HG03095 (cell line): ENCODE measurements around the gene HOXC10.

ENCODE experiments used
- ATAC-seq: cut with Tn5 transposase; IDR thresholded peaks from one replicate; pipeline ENCODE4 v1.9.1; 2021; ENCODE audit warnings: moderate library complexity; ENCODE audit not compliant: unreplicated experiment

HOXC10 gene

DNA sequence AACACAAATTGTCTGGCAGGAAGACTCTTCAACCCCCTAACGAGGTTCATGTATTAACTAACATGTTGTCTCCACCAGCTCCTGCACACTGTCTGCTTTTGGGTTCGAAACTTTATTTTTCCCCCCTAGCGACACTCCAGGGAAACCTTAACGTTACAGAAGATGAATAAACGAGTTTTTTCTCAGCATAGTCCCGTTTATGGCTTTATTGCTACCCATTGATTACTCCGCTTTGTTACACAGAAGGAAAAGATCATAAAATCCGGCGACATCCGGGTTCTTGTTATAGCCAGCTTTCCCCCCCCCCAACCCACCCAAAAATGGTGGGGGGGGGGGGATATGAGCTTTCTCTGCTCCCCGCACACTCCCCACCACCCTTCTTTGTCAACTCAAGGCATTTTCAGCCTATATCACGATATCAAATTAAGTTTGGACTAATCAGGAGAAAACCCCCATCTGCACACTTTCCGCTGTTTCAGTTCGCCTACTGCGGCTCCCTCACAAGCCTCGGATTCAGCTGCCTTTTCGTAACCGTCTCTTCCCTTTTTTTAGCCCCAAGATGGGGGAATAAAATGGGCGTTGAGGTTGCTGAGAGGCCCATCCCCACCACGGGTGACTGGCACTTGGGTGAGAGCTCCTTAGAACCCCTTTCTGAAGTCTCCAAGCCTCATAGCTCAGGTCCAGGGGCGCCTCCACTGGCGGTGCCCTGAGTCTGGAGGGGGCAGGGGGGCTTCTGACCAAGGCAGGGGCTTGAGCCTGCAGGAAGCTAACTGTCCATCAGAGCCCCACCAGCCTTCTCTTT lies 41.9 kb downstream of the HOXC10 start:
- no peak for ATAC-seq

DNA sequence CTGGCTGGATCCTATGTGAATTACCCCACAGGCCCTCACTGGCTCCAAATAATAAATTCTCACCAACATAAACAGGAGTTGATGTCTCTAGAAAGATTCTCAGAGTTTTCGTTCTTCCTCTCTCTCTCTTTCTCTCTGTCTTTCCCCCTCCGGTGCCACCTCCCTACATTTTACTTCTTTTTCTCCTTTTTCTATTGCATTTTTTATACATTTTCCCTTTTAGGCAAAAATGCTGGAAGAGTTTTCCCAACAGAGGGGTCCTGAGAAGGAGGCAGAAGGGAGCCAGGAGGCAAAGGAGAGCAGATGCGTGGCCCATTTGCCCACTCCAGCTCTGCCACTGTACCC lies 42.5 kb downstream of the HOXC10 start:
- ATAC-seq = no peak

DNA sequence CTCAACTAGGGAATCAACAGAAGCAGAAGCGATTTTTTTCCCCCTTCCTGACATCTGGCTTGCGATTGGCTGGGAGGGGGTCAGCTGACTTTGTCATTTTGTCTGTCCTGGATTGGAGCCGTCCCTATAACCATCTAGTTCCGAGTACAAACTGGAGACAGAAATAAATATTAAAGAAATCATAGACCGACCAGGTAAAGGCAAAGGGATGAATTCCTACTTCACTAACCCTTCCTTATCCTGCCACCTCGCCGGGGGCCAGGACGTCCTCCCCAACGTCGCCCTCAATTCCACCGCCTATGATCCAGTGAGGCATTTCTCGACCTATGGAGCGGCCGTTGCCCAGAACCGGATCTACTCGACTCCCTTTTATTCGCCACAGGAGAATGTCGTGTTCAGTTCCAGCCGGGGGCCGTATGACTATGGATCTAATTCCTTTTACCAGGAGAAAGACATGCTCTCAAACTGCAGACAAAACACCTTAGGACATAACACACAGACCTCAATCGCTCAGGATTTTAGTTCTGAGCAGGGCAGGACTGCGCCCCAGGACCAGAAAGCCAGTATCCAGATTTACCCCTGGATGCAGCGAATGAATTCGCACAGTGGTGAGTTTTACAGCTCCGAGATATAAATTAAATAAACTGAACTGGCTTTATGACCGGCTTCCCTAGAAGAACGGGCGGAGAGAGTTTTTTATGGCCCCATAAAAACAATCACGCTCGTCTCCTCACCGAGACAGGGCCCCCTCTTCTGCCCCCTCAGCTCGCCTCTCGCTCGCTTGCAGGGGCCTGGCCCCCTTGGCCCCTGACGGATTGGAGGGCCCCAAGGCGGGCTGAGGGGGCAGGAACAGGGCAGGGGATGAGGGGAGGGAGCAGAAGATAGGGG lies 43.6 kb downstream of the HOXC10 start, which contains the start of gene HOXC6:
Gene HOXC6 (plus strand): TSS at position 127 of the 888 bp plus-strand sequence. CDS start 82 bp downstream, at position 209.
- no peak for ATAC-seq

DNA sequence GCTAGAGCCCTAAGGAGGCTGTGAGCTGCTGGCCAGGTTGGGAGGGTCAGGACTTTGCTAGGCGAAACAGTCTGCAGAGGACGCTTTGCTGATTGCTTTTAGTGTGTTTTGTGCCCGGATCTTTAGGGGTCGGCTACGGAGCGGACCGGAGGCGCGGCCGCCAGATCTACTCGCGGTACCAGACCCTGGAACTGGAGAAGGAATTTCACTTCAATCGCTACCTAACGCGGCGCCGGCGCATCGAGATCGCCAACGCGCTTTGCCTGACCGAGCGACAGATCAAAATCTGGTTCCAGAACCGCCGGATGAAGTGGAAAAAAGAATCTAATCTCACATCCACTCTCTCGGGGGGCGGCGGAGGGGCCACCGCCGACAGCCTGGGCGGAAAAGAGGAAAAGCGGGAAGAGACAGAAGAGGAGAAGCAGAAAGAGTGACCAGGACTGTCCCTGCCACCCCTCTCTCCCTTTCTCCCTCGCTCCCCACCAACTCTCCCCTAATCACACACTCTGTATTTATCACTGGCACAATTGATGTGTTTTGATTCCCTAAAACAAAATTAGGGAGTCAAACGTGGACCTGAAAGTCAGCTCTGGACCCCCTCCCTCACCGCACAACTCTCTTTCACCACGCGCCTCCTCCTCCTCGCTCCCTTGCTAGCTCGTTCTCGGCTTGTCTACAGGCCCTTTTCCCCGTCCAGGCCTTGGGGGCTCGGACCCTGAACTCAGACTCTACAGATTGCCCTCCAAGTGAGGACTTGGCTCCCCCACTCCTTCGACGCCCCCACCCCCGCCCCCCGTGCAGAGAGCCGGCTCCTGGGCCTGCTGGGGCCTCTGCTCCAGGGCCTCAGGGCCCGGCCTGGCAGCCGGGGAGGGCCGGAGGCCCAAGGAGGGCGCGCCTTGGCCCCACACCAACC lies 44.8 kb downstream of the HOXC10 start:
- ATAC-seq = no peak

DNA sequence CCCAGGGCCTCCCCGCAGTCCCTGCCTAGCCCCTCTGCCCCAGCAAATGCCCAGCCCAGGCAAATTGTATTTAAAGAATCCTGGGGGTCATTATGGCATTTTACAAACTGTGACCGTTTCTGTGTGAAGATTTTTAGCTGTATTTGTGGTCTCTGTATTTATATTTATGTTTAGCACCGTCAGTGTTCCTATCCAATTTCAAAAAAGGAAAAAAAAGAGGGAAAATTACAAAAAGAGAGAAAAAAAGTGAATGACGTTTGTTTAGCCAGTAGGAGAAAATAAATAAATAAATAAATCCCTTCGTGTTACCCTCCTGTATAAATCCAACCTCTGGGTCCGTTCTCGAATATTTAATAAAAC lies 45.5 kb downstream of the HOXC10 start:
- ATAC-seq = no peak

- ATAC-seq = no peak
Observed at GRCh38 chr12:54030889-54031471, 46.0 kb downstream of the HOXC10 start.

GRCh38 chr12:54031480-54031879 lies 46.5 kb downstream of the HOXC10 start:
- ATAC-seq = no peak

- no peak for ATAC-seq
Observed at GRCh38 chr12:54032086-54032619, 47.2 kb downstream of the HOXC10 start.

GRCh38 chr12:54032627-54033100 lies 47.7 kb downstream of the HOXC10 start, which contains the start of gene HOXC5:
Gene HOXC5, plus strand, starts transcription at chr12:54033050. Its CDS starts 73 bp downstream, at chr12:54033123.
- ATAC-seq = no peak

DNA sequence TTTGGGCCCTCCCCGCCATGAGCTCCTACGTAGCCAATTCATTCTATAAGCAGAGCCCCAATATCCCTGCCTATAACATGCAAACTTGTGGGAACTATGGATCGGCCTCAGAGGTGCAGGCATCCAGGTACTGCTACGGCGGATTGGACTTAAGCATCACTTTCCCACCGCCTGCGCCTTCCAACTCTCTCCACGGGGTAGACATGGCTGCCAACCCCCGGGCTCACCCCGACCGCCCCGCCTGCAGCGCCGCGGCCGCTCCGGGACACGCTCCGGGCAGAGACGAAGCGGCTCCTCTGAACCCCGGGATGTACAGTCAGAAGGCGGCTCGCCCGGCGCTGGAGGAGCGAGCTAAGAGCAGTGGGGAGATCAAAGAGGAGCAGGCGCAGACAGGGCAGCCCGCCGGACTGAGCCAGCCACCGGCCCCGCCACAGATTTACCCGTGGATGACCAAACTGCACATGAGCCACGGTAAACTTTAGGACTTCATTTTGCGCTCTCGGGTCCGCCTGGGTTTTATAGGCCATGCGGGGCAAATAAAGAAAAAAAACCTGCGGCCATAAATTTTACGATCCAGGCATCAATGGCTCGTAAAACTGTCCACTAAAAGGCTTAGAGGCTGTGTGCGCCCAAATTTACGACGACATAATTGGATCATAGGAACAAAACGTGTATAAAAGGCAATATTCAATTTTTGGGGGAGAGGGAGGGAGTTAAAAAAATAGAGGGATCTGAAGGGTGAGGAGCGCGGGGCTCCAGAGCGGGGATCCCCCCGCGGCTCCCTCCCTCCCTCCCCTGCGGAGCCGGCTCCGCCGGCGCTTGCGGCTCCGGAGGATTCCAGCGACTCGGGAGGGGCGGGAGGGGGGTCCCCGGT lies 48.4 kb downstream of the HOXC10 start:
- ATAC-seq = no peak

DNA sequence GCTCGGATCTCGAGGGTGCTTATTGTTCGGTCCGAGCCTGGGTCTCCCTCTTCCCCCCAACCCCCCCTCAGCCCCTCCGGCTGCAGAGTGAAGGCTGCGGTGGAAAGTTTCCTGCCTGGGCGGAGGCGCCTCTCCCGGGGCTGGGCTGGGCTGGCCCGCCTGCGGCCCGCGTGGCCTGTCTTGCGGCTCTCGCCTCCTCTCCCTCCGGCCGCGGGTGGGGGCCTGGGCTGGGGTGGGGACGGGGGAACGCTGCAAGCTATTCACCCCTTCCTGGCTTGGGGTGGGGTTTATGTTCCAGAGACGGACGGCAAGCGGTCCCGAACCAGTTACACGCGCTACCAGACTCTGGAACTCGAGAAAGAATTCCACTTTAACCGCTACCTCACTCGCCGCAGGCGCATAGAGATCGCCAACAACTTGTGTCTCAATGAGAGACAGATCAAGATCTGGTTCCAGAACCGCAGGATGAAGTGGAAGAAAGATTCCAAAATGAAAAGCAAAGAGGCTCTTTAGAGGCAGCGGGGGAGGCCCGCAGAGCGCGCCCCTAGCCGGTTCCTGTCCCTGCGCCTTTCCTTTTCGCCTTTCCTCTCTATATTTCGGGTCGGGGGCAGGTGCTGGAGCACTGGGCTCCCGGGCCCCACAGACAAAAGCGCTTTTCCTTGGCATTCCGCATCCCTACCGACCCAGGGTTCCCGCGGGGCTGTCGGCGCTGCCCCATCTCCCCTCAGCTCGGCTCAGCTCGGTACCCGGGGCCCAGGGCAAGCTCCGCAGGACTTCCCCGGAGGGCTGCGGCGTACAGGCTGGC lies 49.2 kb downstream of the HOXC10 start:
- no peak for ATAC-seq

DNA sequence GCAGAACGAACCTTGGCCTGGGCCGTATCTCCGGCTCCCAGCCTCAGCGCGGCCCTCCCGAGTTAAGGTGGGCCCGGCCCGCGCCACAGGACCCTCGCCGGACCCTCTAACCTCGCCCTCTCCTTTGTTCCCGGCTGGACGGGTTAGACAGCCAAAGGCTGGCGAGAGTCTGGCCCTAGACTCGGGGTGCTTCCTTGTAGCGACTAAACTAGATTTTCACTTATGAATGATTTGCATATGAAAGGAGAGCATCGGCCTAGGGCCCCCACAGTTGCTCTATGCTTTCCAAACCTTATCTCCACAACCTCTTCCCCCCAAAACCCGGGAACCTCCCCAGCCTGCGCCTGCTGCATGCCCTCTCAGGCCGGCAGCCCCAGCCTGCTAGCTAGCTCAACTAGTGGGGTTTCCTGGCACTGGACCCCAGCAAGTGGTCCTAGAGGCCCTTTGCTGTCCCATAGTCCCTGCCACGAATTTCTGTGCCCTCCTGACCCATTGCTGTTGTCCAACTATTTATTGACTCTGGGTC lies 49.9 kb downstream of the HOXC10 start:
- no peak for ATAC-seq

DNA sequence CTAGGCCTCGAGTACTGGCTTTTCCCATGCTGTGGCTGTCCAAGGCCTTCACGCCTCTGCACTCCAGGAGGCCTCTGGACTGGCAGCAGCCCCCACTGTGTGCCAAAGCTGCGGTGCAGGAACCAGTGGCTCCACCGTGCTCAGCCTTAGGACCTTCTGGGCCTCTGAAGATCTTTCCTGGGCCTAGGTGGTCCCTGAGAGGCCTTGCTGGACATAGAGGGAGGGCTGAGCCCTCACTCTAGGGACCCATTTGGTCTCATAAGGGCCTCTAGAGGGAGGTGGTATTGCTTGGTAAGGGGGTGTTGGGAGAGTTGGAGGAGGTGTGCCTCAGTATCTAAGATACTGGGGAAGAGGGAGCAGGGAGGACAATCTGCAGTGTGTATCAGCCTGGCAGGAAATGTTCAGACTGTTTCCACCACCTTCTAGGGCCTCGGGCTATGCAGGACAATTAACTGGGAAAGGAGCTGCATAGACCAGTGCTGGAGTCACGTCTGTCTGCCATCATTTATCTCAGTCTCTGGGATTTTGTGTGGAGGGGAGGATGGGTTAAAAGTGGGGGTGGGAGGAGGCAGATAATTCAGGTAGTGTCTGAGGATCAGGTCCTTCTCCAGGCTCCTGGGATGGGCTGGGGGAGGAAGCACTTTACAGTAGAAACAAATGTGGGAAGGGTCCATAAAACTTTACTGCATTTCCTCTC lies 50.8 kb downstream of the HOXC10 start:
- no peak for ATAC-seq

DNA sequence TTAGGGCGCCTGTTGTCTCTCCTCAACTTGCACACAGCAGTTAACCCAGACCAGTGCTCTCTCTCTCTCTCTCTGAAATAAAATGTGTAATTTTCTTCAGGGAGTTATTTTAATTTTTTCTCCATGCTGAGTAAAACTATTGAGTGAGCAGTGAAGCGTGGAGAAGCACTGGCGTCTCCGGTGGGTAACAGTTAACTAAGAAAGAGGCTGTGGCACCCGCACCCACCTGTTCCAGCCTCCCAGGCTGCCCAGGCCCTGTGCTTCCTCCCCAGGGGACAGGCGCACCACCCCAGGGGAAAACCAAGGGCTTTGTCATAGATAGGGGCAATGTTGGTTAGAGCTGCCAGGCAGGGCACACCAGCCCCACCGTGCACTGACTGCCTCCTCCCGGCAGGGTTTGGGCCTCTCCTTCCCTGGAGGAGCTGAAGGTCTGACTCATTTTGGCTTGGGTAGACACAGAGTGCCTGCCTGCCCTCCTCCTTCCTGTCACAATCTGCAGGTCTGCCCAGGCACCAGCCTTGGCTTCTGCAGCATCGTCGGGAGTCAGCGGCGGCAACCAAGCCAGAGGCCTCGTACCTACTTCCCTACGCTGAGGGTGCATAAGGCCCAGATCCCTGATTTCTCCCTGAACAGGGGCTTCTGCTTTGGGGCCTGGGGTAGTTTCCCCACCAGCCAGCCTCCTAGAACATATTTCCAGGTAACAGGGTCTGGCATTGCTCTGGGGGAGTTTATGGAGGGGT lies 51.8 kb downstream of the HOXC10 start:
- no peak for ATAC-seq

GRCh38 chr12:54037360-54038283 lies 52.7 kb downstream of the HOXC10 start:
- no peak for ATAC-seq
